ENCODE results near the gene CD200R1. TPM values are rescaled to one million over a fixed set of nuclear protein-coding genes. Genes with fewer than 3 reads are reported as not detected.
"Not testable (repeated sequence)": the region's sequence is repeated elsewhere in the genome, so short reads cannot be mapped to it uniquely, and the experiment has no call there.

CD200R1 gene
- total and polyA plus RNA-seq, 9 of the 15 experiments (the other 6 are each of a cell fraction or from before 2014, with no cell fraction given), result 0.04 to 0.23 (median 0.09) TPM; not detected in 5

DNA sequence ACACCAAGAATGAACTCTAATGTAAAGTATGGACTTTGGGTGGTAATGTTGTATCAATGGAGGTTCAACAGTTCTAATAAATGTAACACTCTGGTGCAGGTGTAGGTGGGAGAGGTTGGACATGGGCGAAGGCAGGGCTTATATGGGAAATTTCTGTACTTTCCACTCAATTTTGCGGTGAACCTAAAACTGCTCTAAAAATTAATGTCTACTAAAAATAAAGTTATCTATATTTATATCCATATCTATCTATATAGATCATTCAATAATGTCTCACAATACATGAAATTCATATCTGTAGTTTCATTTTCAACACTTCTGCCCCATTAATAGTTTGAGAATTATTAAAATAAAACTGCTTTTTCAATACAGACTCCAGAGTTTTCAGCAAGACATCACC is 49.3 kb downstream of the CD200R1 start (continued):
- TF ChIP-seq, protein P1, sequence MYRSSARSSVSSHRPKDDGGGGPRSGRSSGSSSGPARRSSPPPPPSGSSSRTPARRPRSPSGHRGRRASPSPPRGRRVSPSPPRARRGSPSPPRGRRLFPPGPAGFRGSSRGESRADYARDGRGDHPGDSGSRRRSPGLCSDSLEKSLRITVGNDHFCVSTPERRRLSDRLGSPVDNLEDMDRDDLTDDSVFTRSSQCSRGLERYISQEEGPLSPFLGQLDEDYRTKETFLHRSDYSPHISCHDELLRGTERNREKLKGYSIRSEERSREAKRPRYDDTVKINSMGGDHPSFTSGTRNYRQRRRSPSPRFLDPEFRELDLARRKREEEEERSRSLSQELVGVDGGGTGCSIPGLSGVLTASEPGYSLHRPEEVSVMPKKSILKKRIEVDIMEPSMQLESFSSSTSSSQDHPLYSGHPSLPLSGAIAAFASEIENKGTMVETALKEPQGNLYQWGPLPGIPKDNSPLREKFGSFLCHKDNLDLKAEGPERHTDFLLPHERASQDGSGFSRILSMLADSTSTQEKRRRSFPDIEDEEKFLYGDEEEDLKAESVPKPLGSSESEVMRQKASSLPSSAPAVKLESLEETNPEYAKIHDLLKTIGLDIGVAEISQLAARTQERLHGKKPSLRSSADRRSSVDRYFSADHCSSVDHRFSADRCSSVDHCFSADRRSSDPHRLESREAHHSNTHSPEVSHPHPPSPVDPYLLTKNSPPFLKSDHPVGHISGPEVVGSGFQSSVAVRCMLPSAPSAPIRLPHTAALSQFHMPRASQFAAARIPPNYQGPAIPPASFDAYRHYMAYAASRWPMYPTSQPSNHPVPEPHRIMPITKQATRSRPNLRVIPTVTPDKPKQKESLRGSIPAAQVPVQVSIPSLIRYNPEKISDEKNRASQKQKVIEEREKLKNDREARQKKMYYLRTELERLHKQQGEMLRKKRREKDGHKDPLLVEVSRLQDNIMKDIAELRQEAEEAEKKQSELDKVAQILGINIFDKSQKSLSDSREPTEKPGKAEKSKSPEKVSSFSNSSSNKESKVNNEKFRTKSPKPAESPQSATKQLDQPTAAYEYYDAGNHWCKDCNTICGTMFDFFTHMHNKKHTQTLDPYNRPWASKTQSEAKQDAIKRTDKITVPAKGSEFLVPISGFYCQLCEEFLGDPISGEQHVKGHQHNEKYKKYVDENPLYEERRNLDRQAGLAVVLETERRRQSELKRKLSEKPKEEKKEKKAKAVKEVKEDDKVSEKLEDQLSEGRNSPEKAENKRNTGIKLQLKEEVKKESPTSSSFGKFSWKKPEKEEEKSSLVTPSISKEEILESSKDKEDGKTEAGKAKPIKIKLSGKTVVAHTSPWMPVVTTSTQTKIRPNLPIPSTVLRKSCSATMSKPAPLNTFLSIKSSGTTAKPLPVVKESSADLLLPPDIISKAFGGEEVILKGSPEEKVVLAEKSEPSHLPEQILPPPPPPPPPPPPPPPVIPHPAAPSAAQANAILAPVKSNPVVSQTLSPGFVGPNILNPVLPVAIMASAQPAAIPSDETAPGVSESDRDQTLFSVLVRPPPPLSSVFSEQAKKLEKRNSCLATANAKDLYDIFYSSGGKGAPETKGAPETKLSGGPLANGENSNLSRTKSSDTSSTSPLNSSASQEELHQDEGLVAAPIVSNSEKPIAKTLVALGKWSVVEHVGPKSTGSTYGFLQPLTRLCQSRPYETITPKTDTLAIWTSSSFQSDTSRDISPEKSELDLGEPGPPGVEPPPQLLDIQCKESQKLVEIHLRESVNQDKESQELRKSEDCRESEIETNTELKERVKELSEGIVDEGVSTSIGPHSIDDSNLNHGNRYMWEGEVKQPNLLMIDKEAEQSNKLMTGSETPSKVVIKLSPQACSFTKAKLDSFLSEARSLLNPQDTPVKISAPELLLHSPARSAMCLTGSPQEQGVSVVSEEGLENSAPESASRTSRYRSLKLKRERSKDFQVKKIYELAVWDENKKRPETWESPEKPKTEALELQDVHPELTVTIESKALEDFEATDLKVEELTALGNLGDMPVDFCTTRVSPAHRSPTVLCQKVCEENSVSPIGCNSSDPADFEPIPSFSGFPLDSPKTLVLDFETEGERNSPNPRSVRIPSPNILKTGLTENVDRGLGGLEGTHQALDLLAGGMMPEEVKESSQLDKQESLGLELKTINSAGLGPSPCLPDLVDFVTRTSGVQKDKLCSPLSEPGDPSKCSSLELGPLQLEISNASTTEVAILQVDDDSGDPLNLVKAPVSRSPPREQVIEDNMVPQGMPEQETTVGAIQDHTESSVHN (IDR thresholded peaks at IDR 0.05; ENCODE audit: borderline replicate concordance in 1 of 2, low read depth in 1 of 2), result no peak
- TF ChIP-seq CCNT2 (IDR thresholded peaks at IDR 0.05; ENCODE audit: borderline replicate concordance, extremely low read depth, insufficient read length, low read depth, low read length) (no peak), ZNF23 (CRISPR knock-in tag; IDR thresholded peaks at IDR 0.05) (no peak)
- TF ChIP-seq, protein P2, sequence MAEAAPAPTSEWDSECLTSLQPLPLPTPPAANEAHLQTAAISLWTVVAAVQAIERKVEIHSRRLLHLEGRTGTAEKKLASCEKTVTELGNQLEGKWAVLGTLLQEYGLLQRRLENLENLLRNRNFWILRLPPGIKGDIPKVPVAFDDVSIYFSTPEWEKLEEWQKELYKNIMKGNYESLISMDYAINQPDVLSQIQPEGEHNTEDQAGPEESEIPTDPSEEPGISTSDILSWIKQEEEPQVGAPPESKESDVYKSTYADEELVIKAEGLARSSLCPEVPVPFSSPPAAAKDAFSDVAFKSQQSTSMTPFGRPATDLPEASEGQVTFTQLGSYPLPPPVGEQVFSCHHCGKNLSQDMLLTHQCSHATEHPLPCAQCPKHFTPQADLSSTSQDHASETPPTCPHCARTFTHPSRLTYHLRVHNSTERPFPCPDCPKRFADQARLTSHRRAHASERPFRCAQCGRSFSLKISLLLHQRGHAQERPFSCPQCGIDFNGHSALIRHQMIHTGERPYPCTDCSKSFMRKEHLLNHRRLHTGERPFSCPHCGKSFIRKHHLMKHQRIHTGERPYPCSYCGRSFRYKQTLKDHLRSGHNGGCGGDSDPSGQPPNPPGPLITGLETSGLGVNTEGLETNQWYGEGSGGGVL (CRISPR knock-in tag; IDR thresholded peaks at IDR 0.05), result no peak
- TF ChIP-seq, protein P3, sequence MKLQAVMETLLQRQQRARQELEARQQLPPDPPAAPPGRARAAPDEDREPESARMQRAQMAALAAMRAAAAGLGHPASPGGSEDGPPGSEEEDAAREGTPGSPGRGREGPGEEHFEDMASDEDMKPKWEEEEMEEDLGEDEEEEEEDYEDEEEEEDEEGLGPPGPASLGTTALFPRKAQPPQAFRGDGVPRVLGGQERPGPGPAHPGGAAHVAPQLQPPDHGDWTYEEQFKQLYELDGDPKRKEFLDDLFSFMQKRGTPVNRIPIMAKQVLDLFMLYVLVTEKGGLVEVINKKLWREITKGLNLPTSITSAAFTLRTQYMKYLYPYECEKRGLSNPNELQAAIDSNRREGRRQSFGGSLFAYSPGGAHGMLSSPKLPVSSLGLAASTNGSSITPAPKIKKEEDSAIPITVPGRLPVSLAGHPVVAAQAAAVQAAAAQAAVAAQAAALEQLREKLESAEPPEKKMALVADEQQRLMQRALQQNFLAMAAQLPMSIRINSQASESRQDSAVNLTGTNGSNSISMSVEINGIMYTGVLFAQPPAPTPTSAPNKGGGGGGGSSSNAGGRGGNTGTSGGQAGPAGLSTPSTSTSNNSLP (IDR thresholded peaks at IDR 0.05; ENCODE audit: borderline replicate concordance, low read depth, low read length), result no peak

DNA sequence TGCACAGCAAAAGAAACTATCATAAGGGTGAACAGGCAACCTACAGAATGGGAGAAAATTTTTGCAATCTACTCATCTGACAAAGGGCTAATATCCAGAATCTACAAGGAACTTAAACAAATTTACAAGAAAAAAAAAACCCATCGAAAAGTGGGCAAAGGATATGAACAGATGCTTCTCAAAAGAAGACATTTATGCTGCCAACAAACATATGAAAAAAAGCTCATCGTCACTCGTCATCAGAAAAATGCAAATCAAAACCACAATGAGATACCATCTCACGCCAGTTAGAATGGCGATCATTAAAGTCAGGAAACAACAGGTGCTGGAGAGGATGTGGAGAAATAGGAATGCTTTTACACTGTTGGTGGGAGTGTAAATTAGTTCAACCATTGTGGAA is 55.4 kb downstream of the CD200R1 start:
- 20% methylated on average over 5 of the region's 5 CpGs for WGBS (ENCODE audit: insufficient coverage, low coverage, missing lambda C conversion rate)

More for the DNA sequence above, 55.4 kb downstream of the CD200R1 start:
- CTCF ChIA-PET (ENCODE audit: low intra/inter-chr PET ratio); H3K4me3 ChIP-seq; intact Hi-C loops (cut with micrococcal nuclease); H3K79me2 ChIP-seq (ENCODE audit: control insufficient read depth, insufficient read depth, low read length); H4K20me1 ChIP-seq (replicated peaks; ENCODE audit: control insufficient read depth, insufficient read depth, low read length); H3K27ac ChIP-seq (ENCODE audit: extremely low read depth, low read depth, low read length); DNase-seq (ENCODE audit: extremely low read depth in 1 of 4, low spot score in 3 of 4); POLR2A ChIA-PET; H2AFZ ChIP-seq (ENCODE audit: low read depth, low read length); FAIRE-seq; H3K9ac ChIP-seq (ENCODE audit: insufficient read depth in 1 of 2, low read depth in 2 of 2, low read length in 2 of 2); ATAC-seq; H3K4me2 ChIP-seq (ENCODE audit: insufficient read depth, low read length); in situ Hi-C loops (cut with MboI); H3K27me3 ChIP-seq (ENCODE audit: control insufficient read depth in 2 of 2, insufficient read depth in 2 of 2, low read length in 2 of 2); BruUV-seq (replicated peaks); H3K9me3 ChIP-seq (replicated peaks; ENCODE audit: control insufficient read depth, insufficient read depth, low read depth, low read length); H3K36me3 ChIP-seq (ENCODE audit: control insufficient read depth, insufficient read depth, low read length); H3K9me1 ChIP-seq (ENCODE audit: control insufficient read depth, insufficient read depth, low read length); H3K4me1 ChIP-seq (replicated peaks in 1 of 2; ENCODE audit: control insufficient read depth in 2 of 2, insufficient read depth in 2 of 2, low read length in 2 of 2): not testable (repeated sequence)

All from K562 (cell line).